Measurements from ENCODE around the gene RIMOC1. TPM values are rescaled to one million over a fixed set of nuclear protein-coding genes. Genes with fewer than 3 reads are reported as not detected.

The RIMOC1 gene, protein sequence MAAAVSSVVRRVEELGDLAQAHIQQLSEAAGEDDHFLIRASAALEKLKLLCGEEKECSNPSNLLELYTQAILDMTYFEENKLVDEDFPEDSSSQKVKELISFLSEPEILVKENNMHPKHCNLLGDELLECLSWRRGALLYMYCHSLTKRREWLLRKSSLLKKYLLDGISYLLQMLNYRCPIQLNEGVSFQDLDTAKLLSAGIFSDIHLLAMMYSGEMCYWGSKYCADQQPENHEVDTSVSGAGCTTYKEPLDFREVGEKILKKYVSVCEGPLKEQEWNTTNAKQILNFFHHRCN
- total RNA-seq: 14.8 and 15.8 TPM in 2 replicates

DNA sequence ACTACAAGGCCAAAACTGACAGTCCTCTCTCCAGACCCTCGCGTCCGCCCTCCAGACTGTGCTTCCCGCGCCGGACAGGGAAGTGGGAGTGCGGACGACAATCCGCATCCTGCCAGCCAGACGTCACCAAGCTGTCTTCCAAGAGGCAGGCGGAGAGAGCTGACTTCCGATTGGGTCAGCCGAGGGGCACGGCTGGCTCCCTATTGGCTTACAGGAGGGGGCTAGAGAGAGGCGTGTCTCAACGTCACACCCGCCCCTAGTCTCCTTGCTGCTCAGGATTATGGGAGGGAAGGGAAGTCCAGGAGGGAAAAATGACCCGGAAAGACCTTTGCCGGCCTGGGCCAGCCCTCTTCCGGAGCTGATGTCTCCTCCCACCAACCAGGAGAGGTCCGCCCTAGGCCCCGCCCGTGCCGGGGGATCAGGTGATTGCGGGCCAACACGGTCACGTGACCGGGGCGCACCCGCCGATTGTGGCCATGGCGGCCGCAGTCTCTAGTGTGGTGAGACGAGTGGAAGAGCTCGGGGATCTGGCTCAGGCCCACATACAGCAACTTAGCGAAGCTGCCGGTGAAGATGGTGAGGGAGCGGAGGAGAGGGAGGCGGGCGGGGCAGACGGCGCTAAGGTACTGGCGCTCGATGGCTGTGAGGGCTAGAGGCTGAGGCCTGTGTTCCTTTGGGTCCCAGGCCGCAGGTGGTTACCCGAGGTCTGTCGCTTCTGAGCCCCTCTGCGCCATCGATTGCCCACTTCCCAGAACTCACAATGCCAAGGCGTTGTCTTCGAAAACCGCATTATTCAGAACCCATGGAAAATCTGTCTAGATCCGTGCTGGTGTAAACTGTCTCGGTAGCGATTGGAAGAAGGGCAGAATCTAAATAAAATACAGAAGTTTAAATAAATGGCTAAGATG is at the start of gene RIMOC1:
TSS of gene RIMOC1 (plus strand) at position 453 of the 908 bp plus-strand sequence. CDS start at position 477, 24 bp downstream.
- Histone ChIP-seq H3K27me3 (ENCODE audit: control insufficient read depth, insufficient read depth, low read length) (no peaks in the 10 kb centered on the region), H3K36me3 (ENCODE audit: control insufficient read depth, insufficient read depth, low read length) (peaks cover 2% of the 10 kb centered on the region), H3K4me3 (ENCODE audit: low read depth, low read length) (peak within 1 kb of the TSS; percentile 77)
- FAIRE-seq (peak; percentile 94), DNase-seq (ENCODE audit: low read depth) (peak; percentile 98)
- TF ChIP-seq, protein P1, sequence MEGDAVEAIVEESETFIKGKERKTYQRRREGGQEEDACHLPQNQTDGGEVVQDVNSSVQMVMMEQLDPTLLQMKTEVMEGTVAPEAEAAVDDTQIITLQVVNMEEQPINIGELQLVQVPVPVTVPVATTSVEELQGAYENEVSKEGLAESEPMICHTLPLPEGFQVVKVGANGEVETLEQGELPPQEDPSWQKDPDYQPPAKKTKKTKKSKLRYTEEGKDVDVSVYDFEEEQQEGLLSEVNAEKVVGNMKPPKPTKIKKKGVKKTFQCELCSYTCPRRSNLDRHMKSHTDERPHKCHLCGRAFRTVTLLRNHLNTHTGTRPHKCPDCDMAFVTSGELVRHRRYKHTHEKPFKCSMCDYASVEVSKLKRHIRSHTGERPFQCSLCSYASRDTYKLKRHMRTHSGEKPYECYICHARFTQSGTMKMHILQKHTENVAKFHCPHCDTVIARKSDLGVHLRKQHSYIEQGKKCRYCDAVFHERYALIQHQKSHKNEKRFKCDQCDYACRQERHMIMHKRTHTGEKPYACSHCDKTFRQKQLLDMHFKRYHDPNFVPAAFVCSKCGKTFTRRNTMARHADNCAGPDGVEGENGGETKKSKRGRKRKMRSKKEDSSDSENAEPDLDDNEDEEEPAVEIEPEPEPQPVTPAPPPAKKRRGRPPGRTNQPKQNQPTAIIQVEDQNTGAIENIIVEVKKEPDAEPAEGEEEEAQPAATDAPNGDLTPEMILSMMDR (IDR thresholded peaks at IDR 0.05; ENCODE audit: insufficient read depth, low read length, severe bottlenecking): no peak

GRCh38 chr5:41856644-41857491 is 47.3 kb upstream of the RIMOC1 start:
- FAIRE-seq: peak; percentile 7
- Histone ChIP-seq H3K36me3 (ENCODE audit: control insufficient read depth, insufficient read depth, low read length) (peaks cover 1% of the 10 kb centered on the region), H3K4me3 (ENCODE audit: low read depth, low read length) (no peak overlapping the region), H3K27me3 (ENCODE audit: control insufficient read depth, insufficient read depth, low read length) (no peaks in the 10 kb centered on the region)
- peak; percentile 67 for DNase-seq (ENCODE audit: low read depth)
- TF ChIP-seq, protein P1 (IDR thresholded peaks at IDR 0.05; ENCODE audit: insufficient read depth, low read length, severe bottlenecking): peak; percentile 69

GRCh38 chr5:41857989-41858388 is 46.2 kb upstream of the RIMOC1 start:
- peaks cover 1% of the 10 kb centered on the region for H3K36me3 ChIP-seq (ENCODE audit: control insufficient read depth, insufficient read depth, low read length)
- FAIRE-seq: no peak
- TF ChIP-seq, protein P1 (IDR thresholded peaks at IDR 0.05; ENCODE audit: insufficient read depth, low read length, severe bottlenecking): no peak

GRCh38 chr5:41858890-41859289 is 45.3 kb upstream of the RIMOC1 start:
- Histone ChIP-seq H3K36me3 (ENCODE audit: control insufficient read depth, insufficient read depth, low read length) (peaks cover 1% of the 10 kb centered on the region), H3K27me3 (ENCODE audit: control insufficient read depth, insufficient read depth, low read length) (no peaks in the 10 kb centered on the region), H3K4me3 (ENCODE audit: low read depth, low read length) (no peak overlapping the region)
- DNase-seq (ENCODE audit: low read depth) (no peak), FAIRE-seq (no peak)
- TF ChIP-seq, protein P1 (IDR thresholded peaks at IDR 0.05; ENCODE audit: insufficient read depth, low read length, severe bottlenecking): no peak

More at GRCh38 chr5:41857989-41858388, 46.2 kb upstream of the RIMOC1 start:
- DNase-seq (ENCODE audit: low read depth): no peak
- Histone ChIP-seq H3K4me3 (ENCODE audit: low read depth, low read length) (no peak overlapping the region), H3K27me3 (ENCODE audit: control insufficient read depth, insufficient read depth, low read length) (no peaks in the 10 kb centered on the region)

DNA sequence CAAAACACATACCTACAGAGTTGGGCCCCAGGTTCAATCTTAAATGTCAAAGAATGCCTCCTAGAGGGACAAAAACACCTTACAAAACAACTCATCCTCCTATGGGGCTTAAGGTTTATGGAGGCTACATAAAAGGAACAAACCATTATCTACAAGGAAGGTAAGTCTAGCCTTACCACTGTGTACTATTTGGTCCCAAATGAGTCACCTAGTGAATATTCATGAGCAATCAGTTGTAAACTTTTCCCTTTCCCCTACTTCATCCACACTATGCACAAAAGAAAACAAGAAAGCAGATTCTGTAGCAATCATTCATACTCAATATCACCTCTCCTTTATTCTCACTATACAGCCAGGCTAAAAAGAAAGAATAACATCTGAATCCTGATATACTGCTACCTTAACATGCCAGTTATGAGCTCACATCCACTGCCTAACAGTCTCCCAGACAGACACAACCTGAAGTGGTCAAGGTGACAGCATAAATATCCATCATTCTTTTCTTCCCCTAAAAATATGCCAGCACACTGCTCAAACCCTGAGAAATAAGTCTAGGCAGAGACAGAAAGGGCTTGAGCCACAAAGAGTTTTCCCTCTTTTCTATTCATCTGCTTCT is 40.2 kb upstream of the RIMOC1 start:
- no peak overlapping the region for H3K4me3 ChIP-seq (ENCODE audit: low read depth, low read length)
- DNase-seq (ENCODE audit: low read depth): peak; percentile 48
- H3K27me3 ChIP-seq (ENCODE audit: control insufficient read depth, insufficient read depth, low read length): no peaks in the 10 kb centered on the region
- TF ChIP-seq, protein P1 (IDR thresholded peaks at IDR 0.05; ENCODE audit: insufficient read depth, low read length, severe bottlenecking): no peak
- no peak for FAIRE-seq
- H3K36me3 ChIP-seq (ENCODE audit: control insufficient read depth, insufficient read depth, low read length): peaks cover under 1% of the 10 kb centered on the region

Data from bronchial epithelial cell (primary cell).